Activated CD8-positive, alpha-beta T cell treated with anti-CD3 and anti-CD28 coated beads for 36 hours (primary cell): ENCODE data around the gene PRLHR. TPM values are rescaled to one million over a fixed set of nuclear protein-coding genes. Genes with fewer than 3 reads are reported as not detected.

ENCODE experiments used
- ATAC-seq: fragments of 200-7000 bp; cut with Tn5 transposase; one replicate; pipeline ENCODE4 v1.10.0; 2021; ENCODE audit warnings: mild to moderate bottlenecking, moderate library complexity
- CTCF ChIA-PET: fragments of 350-600 bp; sonication (Branson Sonifier 250); formaldehyde crosslinking; loops from one replicate; lab custom pipeline; 2021; ENCODE audit warnings: antibody characterized with exemption; lab: Charles Lee
- POLR2A ChIA-PET: fragments of 350-600 bp; sonication (Branson Sonifier 250); formaldehyde crosslinking; loops from one replicate; lab custom pipeline; 2021; ENCODE audit warnings: antibody characterized with exemption; lab: Charles Lee
- DNase-seq: peaks from one replicate; pipeline ENCODE4 v3.0.0-alpha.2; 2020
- H3K27ac Mint-ChIP-seq: one replicate; pipeline ENCODE4 v1.8.0; 2021; ENCODE audit warnings: mild to moderate bottlenecking, mixed read lengths
- H3K27me3 Mint-ChIP-seq: one replicate; pipeline ENCODE4 v1.8.0; 2021; ENCODE audit warnings: mixed read lengths
- H3K36me3 Mint-ChIP-seq: one replicate; pipeline ENCODE4 v1.8.0; 2021; ENCODE audit warnings: low read depth, mixed read lengths
- H3K4me1 Mint-ChIP-seq: one replicate; pipeline ENCODE4 v1.8.0; 2021; ENCODE audit warnings: low read depth, mixed read lengths
- H3K4me3 Mint-ChIP-seq: one replicate; pipeline ENCODE4 v1.8.0; 2021; ENCODE audit warnings: mild to moderate bottlenecking, moderate library complexity, mixed read lengths
- H3K9me3 Mint-ChIP-seq: one replicate; pipeline ENCODE4 v1.8.0; 2021; ENCODE audit warnings: mixed read lengths
- CTCF ChIP-seq: fragments of 200-600 bp; IDR thresholded peaks from one replicate; pipeline ENCODE4 v1.8.0; 2022; ENCODE audit warnings: antibody characterized with exemption, mild to moderate bottlenecking
- intact Hi-C: fragments of 100-400 bp; cut with micrococcal nuclease; formaldehyde crosslinking; loops from one replicate; pipeline ENCODE4 v1.10.0; 2022
- total RNA-seq, 2 experiments: library from RNA; stranded (reverse); gene quantifications; one replicate each; pipeline ENCODE4 v1.2.3, GENCODE V29; 2021

The PRLHR gene
- total RNA-seq, 2 experiments from 2014 or later = not detected

GRCh38 chr10:118629211-118629610 is 33.8 kb upstream of the PRLHR start:
- CTCF ChIA-PET = interaction anchor here (1.3 kb wide), 1 partner anchor 92 kb away, joined by 4 read pairs; no protein-coding TSS in a partner anchor
- no peak overlapping the region for H3K27ac Mint-ChIP-seq
- H3K27me3 Mint-ChIP-seq = no peaks in the 10 kb centered on the region
- H3K4me3 Mint-ChIP-seq = no peak overlapping the region
- H3K36me3 Mint-ChIP-seq = no peaks in the 10 kb centered on the region
- POLR2A ChIA-PET = no interaction called here
- DNase-seq = no peak
- H3K4me1 Mint-ChIP-seq = no peaks in the 10 kb centered on the region
- H3K9me3 Mint-ChIP-seq = no peaks in the 10 kb centered on the region
- ATAC-seq = no peak
- TF ChIP-seq CTCF = no peak
- intact Hi-C loops = no loop called here

- DNase-seq (no peak), ATAC-seq (no peak)
- H3K9me3 Mint-ChIP-seq = no peaks in the 10 kb centered on the region
- TF ChIP-seq CTCF = no peak
- H3K27ac Mint-ChIP-seq = no peak overlapping the region
- H3K4me1 Mint-ChIP-seq = no peaks in the 10 kb centered on the region
- ChIA-PET POLR2A (no interaction called here), CTCF (interaction anchor here (1.3 kb wide), 1 partner anchor 93 kb away, joined by 4 read pairs; no protein-coding TSS in a partner anchor)
- H3K36me3 Mint-ChIP-seq = no peaks in the 10 kb centered on the region
- intact Hi-C loops = no loop called here
- H3K27me3 Mint-ChIP-seq = no peaks in the 10 kb centered on the region
- H3K4me3 Mint-ChIP-seq = no peak overlapping the region
Measured at GRCh38 chr10:118628397-118628796, 32.9 kb upstream of the PRLHR start.

GRCh38 chr10:118626953-118627352 is 31.5 kb upstream of the PRLHR start:
- ChIA-PET POLR2A (interaction anchor here (0.9 kb wide), 1 partner anchor 107 kb away, joined by 3 read pairs; no protein-coding TSS in a partner anchor), CTCF (interaction anchor here (0.6 to 1.5 kb wide), 6 partner anchors 9 to 93 kb away, joined by 3 to 6 read pairs (median 3); no protein-coding TSS in a partner anchor)
- no peak overlapping the region for H3K27ac Mint-ChIP-seq
- H3K36me3 Mint-ChIP-seq = no peaks in the 10 kb centered on the region
- H3K9me3 Mint-ChIP-seq = no peaks in the 10 kb centered on the region
- DNase-seq (no peak), ATAC-seq (no peak)
- H3K4me3 Mint-ChIP-seq = no peak overlapping the region
- intact Hi-C loops = no loop called here
- no peak for TF ChIP-seq CTCF
- no peaks in the 10 kb centered on the region for H3K4me1 Mint-ChIP-seq
- H3K27me3 Mint-ChIP-seq = no peaks in the 10 kb centered on the region

GRCh38 chr10:118625504-118625903 is 30.1 kb upstream of the PRLHR start:
- TF ChIP-seq CTCF = no peak
- no peak for ATAC-seq
- no peaks in the 10 kb centered on the region for H3K9me3 Mint-ChIP-seq
- H3K4me3 Mint-ChIP-seq = no peak overlapping the region
- H3K27ac Mint-ChIP-seq = no peak overlapping the region
- intact Hi-C loops = no loop called here
- no peaks in the 10 kb centered on the region for H3K36me3 Mint-ChIP-seq
- no peaks in the 10 kb centered on the region for H3K27me3 Mint-ChIP-seq
- POLR2A ChIA-PET = no interaction called here
- CTCF ChIA-PET = no interaction called here
- DNase-seq = no peak
- peaks cover 11% of the 10 kb centered on the region for H3K4me1 Mint-ChIP-seq

GRCh38 chr10:118624747-118625146 is 29.3 kb upstream of the PRLHR start:
- Mint-ChIP-seq H3K27ac (no peak overlapping the region), H3K27me3 (no peaks in the 10 kb centered on the region), H3K9me3 (no peaks in the 10 kb centered on the region), H3K4me1 (peaks cover 11% of the 10 kb centered on the region), H3K4me3 (no peak overlapping the region), H3K36me3 (no peaks in the 10 kb centered on the region)
- ChIA-PET POLR2A (no interaction called here), CTCF (no interaction called here)
- no peak for ATAC-seq
- no peak for TF ChIP-seq CTCF
- no peak for DNase-seq
- intact Hi-C loops = no loop called here
